Testis (tissue), 2 donors: ENCODE results near the gene PRR5.

Source experiments
- POLR2A ChIP-seq: fragments of 450-650 bp; IDR thresholded peaks from one replicate; pipeline ENCODE4 v1.6.1; 2017; ENCODE audit warnings: antibody characterized with exemption, mild to moderate bottlenecking, moderate library complexity
- TF ChIP-seq, protein P1 (sequence below), 3 experiments: fragments of 450-650 bp in 2 of 3; fragments of 200-600 bp in 1 of 3; sonication (generic) in 1 of 3; IDR thresholded peaks; one replicate each; pipeline ENCODE4 v1.5.1; 2016 to 2019; ENCODE audit warnings: antibody characterized with exemption in 3 of 3, mild to moderate bottlenecking in 2 of 3, moderate library complexity in 1 of 3

DNA sequence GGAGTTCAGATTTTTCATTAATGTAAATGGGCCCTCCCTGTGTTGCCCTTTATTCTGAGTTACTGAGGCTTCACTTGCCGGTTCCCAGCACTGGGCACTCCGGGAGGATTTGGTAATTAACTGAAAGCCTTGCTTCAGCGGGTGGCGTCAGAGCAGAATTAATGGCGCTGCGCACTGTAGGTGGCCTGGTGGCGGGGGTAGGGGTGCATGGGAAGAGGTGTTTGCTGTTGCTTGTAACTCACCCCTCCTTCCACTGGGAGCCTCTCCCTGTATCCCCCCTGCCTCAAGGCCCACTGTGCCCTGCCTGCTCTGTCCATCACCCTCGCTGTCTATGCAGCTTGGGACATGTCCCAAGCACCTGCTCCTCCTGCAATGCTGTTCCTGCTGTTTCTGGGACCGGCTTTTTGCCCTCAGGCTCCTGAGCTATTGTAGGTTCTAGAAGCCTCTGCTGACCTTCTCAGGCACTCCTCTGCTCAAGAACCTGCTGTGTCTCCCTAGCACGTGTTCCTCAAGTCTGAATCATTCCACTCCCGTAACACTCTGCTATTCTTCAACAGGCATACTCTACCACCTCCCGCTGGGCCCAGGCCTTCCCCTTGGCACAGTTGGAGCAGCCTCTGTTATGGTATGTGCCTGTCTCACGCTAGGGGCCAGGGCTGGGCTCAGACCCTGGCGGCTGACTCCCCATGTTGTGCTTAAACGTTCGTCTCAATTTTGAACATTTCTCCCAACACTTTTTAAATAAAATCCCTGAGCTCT lies 74.8 kb downstream of the PRR5 start:
- TF ChIP-seq, protein P1, sequence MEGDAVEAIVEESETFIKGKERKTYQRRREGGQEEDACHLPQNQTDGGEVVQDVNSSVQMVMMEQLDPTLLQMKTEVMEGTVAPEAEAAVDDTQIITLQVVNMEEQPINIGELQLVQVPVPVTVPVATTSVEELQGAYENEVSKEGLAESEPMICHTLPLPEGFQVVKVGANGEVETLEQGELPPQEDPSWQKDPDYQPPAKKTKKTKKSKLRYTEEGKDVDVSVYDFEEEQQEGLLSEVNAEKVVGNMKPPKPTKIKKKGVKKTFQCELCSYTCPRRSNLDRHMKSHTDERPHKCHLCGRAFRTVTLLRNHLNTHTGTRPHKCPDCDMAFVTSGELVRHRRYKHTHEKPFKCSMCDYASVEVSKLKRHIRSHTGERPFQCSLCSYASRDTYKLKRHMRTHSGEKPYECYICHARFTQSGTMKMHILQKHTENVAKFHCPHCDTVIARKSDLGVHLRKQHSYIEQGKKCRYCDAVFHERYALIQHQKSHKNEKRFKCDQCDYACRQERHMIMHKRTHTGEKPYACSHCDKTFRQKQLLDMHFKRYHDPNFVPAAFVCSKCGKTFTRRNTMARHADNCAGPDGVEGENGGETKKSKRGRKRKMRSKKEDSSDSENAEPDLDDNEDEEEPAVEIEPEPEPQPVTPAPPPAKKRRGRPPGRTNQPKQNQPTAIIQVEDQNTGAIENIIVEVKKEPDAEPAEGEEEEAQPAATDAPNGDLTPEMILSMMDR (IDR thresholded peaks at IDR 0.05): no peak
- no peak for TF ChIP-seq POLR2A
